ENCODE data around the gene PKNOX1. TPM values are rescaled to one million over a fixed set of nuclear protein-coding genes. Genes with fewer than 3 reads are reported as not detected.
A peak's percentile ranks its signal among the peaks of the same experiment; 100 is the strongest.

The PKNOX1 gene
- total and polyA plus RNA-seq, 9 of the 15 experiments (the other 6 are each of a cell fraction or from before 2014, with no cell fraction given), result 8.8 to 25.9 (median 13.2) TPM

DNA sequence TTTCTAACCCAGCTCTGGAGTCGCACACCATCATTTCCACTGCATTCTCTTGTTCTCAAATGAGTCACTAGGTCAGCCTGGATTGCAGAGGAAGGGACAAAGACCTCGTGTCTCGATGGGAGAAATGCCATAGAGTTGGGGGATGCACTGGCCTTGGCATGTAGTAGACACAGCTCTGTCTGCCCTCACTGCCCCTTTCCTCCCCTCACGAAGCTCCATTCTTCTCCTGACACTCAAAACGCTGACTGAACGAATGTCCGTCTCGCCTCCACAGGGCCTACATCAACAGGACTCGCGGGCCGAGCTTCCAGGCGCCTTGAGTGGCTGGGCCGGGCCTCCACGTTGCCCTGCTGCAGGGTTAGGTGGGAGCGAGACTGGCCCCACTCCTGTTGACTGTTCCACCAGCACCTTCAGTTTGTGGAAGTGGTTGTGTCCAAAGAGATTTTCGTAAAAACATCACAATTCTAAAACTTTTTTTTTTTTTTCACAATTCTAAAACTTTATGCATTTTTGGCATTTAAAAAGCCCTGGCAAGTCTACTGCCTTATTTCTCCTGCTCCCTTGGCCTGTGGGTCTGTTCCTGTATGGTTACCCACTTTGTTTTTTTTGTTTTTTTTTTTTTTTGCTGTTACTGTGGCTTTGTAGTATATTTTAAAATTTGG is 18.8 kb downstream of the PKNOX1 start:
- DNase-seq (ENCODE audit: extremely low read depth in 1 of 4, low spot score in 3 of 4) (no peak), ATAC-seq (no peak), FAIRE-seq (no peak)
- no peak overlapping the region for H3K27ac ChIP-seq (ENCODE audit: extremely low read depth, low read depth, low read length)
- no peaks in the 10 kb centered on the region for H3K9me1 ChIP-seq (ENCODE audit: control insufficient read depth, insufficient read depth, low read length)
- H3K4me2 ChIP-seq (ENCODE audit: insufficient read depth, low read length), result no peak overlapping the region
- H4K20me1 ChIP-seq (replicated peaks; ENCODE audit: control insufficient read depth, insufficient read depth, low read length), result peaks cover 10% of the 10 kb centered on the region
- CTCF ChIA-PET (ENCODE audit: low intra/inter-chr PET ratio), result no interaction called here
- H3K79me2 ChIP-seq (ENCODE audit: control insufficient read depth, insufficient read depth, low read length), result peaks cover 9% of the 10 kb centered on the region; the same call in 1 of the 3 replicates
- H3K9me3 ChIP-seq (replicated peaks; ENCODE audit: control insufficient read depth, insufficient read depth, low read depth, low read length), result peaks cover 7% of the 10 kb centered on the region
- peaks cover 11% of the 10 kb centered on the region; the same call in 2 of the 3 replicates for H3K36me3 ChIP-seq (ENCODE audit: control insufficient read depth, insufficient read depth, low read length)
- no peaks in the 10 kb centered on the region for H3K27me3 ChIP-seq (ENCODE audit: control insufficient read depth in 2 of 2, insufficient read depth in 2 of 2, low read length in 2 of 2)
- BruUV-seq (replicated peaks), result no TSS peak
- no peak overlapping the region for H3K9ac ChIP-seq (ENCODE audit: insufficient read depth in 1 of 2, low read depth in 2 of 2, low read length in 2 of 2)
- H3K4me3 ChIP-seq, result no peak overlapping the region
- POLR2A ChIA-PET, result interaction anchor here (11.8 kb wide), 1 partner anchor 12 kb away, joined by 105 read pairs; no protein-coding TSS in a partner anchor
- intact Hi-C loops (cut with micrococcal nuclease) (loop anchor here (2.0 kb wide), 1 partner anchor 16 kb away; no protein-coding TSS in a partner anchor), in situ Hi-C loops (cut with MboI) (no loop called here)
- 90% methylated on average over 16 of the region's 16 CpGs for WGBS (ENCODE audit: insufficient coverage, low coverage, missing lambda C conversion rate)
- no peak overlapping the region for H2AFZ ChIP-seq (ENCODE audit: low read depth, low read length)
- peaks cover 32 to 36% of the 10 kb centered on the region in 2 experiments for H3K4me1 ChIP-seq (replicated peaks in 1 of 2; ENCODE audit: control insufficient read depth in 2 of 2, insufficient read depth in 2 of 2, low read length in 2 of 2)
- no peak for TF ChIP-seq PCBP1 (IDR thresholded peaks at IDR 0.05; ENCODE audit: low read depth, low read length, poor library complexity, severe bottlenecking)
- no peak for TF ChIP-seq ELF1 (tag; IDR thresholded peaks at IDR 0.05)
- TF ChIP-seq DMBX1 (CRISPR knock-in tag; IDR thresholded peaks at IDR 0.05; ENCODE audit: borderline replicate concordance), result no peak
- no peak for TF ChIP-seq LCOR (CRISPR knock-in tag; IDR thresholded peaks at IDR 0.05)
- peak; percentile 24; the same call in 1 of the 2 replicates for TF ChIP-seq C11orf30 (IDR thresholded peaks at IDR 0.05; ENCODE audit: low read depth)
- peak; percentile 60 for TF ChIP-seq ZNF316 (IDR thresholded peaks at IDR 0.05)
- TF ChIP-seq HNRNPUL1 (IDR thresholded peaks at IDR 0.05; ENCODE audit: low read length), result no peak
- TF ChIP-seq POLR2AphosphoS5 (IDR thresholded peaks at IDR 0.05; ENCODE audit: control insufficient read depth, insufficient read depth, low read depth, low read length), result no peak
- no peak for TF ChIP-seq HSF4 (CRISPR knock-in tag; IDR thresholded peaks at IDR 0.05; ENCODE audit: borderline replicate concordance)
- TF ChIP-seq BCL6 (CRISPR knock-in tag; IDR thresholded peaks at IDR 0.05), result no peak
- TF ChIP-seq, protein P1, sequence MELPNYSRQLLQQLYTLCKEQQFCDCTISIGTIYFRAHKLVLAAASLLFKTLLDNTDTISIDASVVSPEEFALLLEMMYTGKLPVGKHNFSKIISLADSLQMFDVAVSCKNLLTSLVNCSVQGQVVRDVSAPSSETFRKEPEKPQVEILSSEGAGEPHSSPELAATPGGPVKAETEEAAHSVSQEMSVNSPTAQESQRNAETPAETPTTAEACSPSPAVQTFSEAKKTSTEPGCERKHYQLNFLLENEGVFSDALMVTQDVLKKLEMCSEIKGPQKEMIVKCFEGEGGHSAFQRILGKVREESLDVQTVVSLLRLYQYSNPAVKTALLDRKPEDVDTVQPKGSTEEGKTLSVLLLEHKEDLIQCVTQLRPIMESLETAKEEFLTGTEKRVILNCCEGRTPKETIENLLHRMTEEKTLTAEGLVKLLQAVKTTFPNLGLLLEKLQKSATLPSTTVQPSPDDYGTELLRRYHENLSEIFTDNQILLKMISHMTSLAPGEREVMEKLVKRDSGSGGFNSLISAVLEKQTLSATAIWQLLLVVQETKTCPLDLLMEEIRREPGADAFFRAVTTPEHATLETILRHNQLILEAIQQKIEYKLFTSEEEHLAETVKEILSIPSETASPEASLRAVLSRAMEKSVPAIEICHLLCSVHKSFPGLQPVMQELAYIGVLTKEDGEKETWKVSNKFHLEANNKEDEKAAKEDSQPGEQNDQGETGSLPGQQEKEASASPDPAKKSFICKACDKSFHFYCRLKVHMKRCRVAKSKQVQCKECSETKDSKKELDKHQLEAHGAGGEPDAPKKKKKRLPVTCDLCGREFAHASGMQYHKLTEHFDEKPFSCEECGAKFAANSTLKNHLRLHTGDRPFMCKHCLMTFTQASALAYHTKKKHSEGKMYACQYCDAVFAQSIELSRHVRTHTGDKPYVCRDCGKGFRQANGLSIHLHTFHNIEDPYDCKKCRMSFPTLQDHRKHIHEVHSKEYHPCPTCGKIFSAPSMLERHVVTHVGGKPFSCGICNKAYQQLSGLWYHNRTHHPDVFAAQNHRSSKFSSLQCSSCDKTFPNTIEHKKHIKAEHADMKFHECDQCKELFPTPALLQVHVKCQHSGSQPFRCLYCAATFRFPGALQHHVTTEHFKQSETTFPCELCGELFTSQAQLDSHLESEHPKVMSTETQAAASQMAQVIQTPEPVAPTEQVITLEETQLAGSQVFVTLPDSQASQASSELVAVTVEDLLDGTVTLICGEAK (IDR thresholded peaks at IDR 0.05), result peak; percentile 81
- TF ChIP-seq, protein P1 (CRISPR knock-in tag; IDR thresholded peaks at IDR 0.05), result peak; percentile 87
- TF ChIP-seq POLR2G (IDR thresholded peaks at IDR 0.05; ENCODE audit: low read depth, low read length), result 0 out of 2 replicates have a peak, but pooled peaks have one; percentile 10
- TF ChIP-seq HDAC3 (IDR thresholded peaks at IDR 0.05; ENCODE audit: borderline replicate concordance, partially characterized antibody), result no peak

All from K562 (cell line).